Hippocampal formation (tissue), 2 donors: ENCODE measurements around the gene JDP2.
"Not testable (repeated sequence)": the region's sequence is repeated elsewhere in the genome, so short reads cannot be mapped to it uniquely, and the experiment has no call there.

ENCODE experiments used
- DNase-seq, 2 donors: peaks; one replicate each; lab custom pipeline; 2025; lab: John Stamatoyannopoulos, UW

JDP2 gene, protein sequence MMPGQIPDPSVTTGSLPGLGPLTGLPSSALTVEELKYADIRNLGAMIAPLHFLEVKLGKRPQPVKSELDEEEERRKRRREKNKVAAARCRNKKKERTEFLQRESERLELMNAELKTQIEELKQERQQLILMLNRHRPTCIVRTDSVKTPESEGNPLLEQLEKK

DNA sequence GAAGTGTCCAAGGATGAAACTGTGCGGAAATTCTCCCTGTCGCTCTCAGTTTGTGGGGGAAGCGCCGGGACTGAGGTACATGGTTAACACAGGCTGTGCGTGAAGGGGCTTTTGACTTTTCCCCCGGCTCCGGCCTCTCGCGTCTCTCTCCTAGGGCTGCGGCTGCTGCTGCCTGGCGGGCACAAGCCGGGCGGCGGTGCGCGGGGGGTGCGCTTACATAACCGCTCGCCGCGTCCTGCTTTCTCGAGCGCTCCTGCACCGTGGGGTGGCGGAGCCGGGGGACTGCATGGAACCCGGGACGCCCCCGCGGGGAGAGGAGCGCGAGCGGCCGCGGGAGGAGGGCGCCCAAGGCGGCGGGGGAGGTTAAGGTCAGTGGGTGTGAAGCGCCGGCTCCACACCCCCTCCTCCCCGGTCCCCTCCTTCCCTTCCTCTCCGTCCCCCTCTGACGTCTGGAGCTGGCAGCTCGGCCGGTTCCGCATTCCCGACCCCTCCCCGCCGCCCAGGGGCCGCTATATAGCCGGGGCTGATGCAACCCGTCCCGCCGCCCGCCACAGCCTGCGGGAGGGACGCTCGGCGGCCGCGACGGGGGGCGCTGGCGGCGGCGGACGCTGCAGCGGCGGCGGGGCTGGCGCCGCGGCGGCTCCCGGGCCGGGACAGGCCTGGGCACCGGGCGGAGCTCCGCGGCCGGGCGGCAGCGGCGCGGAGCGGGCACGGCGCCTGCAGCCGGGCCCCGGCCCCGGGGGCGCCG is at the start of gene JDP2:
TSS of gene JDP2 (plus strand) at position 541 of the 748 bp plus-strand sequence. CDS start 9,899 bp downstream, outside the sequence.
- DNase-seq = peak; percentile 63 to 76

DNA sequence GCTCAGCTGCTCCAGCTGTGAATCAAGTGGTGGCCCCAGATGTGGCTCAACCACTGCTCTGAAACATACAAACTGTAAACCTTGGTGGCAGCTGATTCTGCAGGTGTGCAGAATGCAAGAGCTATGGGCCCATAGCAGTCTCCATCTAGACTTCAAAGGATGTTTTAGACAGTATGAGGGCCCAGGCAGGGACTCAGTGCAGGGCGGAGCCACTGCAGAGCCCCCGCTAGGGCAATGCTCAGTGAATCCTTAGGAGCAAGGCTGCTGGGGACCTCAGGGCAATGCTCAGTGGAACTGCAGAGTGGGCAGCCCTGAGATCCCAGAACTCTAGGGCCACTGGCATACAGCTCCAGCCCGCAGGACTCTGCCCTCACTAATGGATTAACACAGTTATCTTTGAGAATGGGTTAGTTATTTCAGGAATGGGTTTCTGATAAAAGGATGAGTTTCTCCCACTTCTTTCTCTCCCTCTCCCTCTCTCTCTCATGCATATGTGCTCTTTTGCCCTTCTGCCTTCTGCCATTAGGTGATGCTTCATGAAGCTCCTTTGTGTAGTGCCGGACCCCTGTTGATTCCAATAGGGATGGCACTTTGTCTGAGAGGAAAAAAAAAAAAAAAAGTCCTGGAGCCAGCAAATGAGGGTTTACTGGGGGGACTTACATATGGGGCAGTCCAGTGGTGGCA is 48.4 kb upstream of the JDP2 start:
- no peak for DNase-seq

DNA sequence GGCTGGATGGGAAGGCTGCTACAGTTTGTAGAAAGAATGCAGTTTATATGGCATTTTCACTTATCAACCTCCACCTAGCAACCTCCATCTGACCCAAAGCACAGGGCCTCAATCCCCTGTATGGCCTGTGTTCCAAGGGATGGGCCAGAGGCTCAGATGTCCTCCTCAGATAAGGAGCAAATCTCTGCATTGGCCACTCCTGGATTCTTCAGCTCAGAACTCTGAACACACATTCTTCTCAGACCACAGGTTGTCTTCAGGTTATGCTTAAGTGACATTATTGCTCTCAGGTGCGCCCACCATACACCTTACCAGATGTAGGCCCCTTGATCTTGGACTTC is 47.9 kb upstream of the JDP2 start:
- no peak for DNase-seq

DNA sequence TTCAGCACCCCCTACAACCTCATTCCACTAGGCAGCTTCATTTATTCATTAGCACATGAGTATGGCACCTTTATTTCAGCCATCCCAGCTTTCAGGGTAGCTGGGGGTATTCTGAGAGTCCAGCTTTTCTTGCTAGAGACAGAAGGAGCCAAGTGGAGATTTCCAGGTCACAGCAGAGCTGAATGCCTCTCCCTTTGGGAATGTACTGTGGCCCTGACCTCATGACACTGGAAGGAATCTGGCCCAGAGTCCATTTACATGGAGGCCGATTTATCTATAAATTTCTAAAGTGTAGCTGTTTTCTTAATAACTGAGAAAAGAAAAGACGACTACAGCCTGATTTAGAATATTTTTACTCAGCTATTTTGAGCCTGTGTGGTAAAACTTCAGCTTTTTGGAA is 47.2 kb upstream of the JDP2 start:
- no peak for DNase-seq

DNA sequence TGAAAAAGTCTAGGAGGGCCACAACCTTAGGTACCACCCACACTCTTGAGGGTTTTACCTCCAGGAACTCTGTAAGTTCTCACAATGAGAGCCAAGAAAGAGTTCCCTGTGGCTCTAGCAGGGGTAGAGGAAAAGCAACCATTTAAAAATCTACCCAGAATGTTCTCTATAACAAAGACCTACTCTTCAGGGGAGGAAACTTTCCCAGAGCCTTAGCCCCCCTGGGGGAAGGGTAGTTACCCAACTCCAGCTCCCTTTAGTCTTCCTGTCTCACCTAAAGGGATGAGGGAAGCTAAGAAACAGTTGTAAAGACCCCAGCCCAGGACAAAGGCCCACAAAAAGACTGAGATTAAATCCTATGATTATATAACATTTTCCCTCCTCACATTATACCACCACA is 46.2 kb upstream of the JDP2 start:
- no peak for DNase-seq

DNA sequence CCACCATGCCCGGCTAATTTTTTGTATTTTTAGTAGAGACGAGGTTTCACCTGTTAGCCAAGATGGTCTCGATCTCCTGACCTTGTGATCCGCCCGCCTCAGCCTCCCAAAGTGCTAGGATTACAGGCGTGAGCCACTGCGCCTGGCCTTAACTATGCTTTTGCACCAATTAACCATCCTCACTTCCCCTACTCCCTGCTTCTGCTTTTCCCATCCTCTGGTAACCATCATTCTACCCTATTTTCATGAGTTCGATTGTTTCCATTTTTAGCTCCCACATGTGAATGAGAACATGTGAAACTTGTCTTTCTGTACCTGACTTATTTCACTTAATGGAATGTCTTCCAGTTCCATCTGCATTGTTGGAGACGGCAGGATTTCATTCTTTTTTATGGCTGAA is 44.6 kb upstream of the JDP2 start:
- DNase-seq = not testable (repeated sequence)

DNA sequence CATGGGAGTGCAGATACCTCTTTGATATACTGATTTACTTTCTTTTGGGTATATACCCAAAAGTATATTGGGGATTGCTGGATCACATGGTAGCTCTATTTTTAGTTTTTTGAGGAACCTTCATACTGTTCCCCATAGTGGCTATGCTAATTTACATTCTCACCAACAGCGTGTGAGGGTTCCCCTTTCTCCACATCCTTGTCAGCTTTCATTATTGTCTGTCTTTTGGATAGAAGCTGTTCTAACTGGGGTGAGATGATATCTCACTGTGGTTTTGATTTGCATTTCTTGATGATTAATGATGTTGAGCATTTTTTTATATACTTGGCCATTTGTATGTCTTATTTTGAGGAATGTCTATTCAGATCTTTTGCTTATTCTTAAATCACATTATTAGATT is 44.1 kb upstream of the JDP2 start:
- no peak for DNase-seq

DNA sequence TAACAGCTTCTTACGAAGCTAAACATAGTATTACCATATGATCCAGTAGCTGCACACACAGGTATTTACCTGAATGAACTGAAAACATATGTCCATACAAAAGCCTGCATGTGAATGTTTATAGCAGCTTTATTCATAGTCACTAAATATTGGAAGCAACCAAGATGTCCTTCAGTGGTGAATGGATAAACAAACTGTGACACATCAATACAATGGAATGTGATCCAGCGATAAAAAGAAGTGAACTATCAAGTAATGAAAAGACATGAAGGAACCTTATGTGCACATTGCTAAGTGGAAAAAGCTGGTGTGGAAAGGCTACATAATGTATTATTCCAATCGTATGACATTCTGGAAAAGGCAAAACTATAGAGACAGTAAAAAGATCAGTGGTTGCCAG is 38.1 kb upstream of the JDP2 start:
- DNase-seq = no peak

DNA sequence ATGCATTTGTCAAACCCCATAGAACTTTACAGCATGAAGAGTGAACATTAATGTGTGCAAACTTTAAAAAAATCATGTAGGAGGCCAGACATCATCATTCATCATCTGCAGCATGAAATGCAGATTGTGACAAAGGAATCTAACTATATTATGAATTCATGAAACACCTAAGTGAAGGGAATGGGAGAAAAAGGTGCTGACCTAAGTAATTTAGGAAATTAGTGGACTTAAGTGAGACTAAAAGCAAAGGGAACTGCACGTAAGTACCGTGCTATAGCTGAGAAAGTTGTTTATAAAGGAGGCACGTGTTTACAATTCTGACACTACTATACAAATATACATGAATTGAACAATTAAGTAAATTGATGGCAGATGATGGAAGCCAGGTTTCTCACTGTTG is 37.6 kb upstream of the JDP2 start:
- no peak for DNase-seq

DNA sequence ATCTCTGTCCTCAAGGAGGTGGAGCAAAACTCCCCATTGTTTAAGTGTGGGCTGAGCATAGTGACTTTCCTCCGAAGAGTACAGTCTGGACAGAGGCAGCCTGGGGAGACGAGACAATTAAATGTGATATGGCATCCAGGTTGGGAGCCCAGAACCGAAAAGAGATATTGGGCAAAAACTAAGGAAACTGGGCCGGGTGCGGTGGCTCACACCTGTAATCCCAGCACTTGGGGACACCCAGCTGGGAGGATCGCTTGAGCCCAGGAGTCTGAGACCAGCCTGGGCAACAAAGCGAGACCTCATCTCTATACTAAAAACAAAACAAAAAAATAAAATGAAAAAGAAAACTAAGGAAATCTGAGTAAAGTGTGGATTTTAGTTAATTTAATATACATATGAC is 35.9 kb upstream of the JDP2 start:
- DNase-seq = no peak

DNA sequence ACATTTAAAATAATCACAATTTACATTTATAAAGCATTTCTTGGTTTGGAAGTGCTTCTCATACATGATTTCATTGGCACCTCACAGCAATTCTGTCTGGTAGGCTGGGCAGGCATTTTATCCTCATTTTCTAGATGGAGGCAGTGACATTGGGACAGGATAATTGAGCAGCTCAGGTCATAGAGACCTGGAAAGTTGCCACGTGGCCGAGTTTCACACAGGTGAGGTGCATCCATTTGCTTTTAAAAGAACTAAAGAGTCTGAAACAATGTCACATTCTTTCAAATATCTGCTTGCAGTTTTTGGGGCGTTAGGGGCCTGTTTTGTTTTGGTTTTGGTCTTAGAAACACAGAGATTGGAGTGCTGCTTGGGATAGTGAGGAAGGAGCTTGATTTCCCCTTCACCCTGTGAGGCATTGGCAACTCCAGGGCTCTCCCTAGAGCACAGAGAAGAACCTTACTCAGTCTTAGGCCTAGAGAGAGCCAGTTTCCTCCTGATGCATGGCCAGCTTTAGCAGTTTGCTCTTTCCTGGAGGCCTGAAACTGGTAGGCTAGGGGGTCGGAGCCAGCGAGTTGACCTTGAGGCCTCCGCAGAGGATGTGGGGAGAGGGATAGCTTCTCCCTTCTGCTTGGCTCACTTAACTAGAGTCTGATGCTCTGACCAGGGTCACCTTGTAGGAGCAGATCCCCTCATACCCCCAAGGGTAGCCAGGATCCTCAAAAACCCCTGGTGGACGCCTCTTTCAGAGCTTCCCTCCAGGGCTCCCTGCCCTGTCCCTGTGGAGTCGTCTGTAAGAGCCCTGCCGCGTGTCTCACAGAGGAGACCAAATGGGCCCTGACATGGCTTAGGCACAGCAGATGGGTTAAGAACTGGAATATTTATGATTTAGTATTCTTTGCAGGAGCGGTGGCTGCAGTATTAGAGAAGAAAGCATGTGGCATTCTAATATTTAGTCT is 34.9 kb upstream of the JDP2 start:
- DNase-seq = no peak

DNA sequence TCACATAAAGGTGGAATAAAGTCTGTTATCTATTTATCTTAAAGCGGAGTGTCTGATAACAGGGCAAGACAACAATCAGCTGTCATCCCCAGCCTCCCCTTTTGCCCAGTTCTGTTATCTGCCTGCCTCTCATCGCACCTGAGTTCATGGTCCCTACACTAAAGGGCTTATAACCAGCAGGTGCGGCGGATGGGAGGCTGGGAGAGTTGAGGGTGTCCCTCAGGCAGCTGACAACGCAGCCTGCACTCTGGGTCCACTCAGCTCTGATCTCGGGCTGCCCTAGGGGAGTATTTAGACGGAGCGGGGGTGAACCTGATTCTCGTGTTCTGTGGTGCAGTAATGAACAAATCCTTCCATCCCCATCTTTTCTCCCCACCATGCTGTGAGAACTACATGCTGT is 34.0 kb upstream of the JDP2 start:
- DNase-seq = no peak

DNA sequence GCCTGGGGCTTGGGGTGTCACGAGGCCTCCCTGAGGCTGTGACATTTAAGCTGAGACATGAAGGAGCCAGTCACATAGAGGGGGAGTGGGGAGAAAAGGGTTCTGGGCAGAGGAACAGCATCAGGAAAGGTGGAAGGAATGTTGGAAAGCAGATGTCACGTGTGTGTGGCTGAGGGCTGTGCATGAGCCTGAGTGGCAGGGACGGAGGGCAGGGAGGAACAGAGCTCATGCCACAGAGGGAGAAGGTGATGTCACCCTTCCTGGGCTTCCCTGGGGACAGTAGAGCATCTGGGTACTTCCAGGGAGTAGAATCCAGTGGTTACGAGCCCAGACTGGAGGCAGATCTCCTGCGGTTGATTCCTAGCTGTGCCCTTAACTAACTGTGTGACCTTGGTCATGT is 32.0 kb upstream of the JDP2 start:
- DNase-seq = no peak

DNA sequence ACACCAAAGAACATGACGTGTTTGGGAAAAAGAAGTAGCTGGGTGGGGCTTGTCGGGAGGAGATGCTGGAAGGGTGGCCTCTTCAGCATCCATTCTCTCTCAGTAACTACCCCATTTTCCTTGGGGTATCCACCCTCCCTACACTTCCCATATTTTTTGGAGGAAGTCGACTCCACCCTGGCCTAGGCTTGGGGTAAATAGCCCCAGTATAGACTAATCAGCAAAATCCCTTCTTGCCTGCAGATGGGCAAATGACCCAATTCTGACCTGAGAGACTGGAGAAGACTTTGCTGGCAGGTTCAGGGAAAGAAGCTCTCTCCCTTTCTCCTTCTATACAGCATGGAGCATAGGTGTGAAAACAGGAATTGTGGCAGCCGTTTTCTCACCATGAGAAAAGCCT is 28.5 kb upstream of the JDP2 start:
- no peak for DNase-seq

DNA sequence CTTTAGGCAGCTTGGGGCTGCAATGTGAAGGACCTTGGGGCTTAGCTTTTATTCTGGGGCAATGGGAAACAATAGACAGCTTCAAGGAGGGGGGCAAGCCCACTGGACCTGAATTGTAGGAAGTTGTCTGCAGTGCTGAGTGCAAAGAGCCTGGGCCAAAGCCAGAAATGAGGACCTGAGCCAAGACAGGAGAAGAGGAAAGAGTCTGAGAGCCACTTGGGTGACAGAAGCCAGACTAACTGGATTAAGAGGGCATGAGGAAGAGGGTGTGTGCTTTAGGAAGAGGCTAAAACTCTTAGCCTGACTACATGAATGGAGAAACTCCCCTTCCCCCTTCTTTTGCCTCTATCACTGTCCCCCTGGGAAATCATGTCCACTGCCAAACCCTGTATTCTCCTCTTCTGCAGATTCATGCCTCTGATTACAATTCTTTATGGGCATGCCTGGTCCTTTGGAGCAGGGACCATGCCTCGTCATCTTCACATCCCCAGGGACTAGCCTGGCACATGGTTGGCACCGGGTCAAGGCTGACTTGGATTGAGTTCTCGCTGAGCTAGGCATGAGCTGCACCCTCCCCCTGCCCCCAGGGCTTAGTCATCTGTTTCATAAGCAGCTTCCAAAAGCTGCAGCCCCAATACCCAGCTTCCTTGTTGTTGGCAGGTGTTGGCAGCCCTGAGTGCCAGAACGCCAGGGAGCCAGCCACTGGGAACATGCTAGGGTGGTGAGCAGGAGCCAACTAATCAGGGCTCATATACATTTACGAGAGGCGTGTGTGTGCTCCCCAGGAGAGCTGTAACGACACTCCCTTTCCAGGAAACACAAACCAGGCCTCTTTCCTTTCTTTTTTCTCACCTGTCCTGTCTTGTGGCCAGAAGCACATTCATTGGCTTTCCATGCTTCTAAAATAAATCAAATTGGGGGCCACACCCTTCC is 27.7 kb upstream of the JDP2 start:
- DNase-seq = peak; percentile 59 to 70

DNA sequence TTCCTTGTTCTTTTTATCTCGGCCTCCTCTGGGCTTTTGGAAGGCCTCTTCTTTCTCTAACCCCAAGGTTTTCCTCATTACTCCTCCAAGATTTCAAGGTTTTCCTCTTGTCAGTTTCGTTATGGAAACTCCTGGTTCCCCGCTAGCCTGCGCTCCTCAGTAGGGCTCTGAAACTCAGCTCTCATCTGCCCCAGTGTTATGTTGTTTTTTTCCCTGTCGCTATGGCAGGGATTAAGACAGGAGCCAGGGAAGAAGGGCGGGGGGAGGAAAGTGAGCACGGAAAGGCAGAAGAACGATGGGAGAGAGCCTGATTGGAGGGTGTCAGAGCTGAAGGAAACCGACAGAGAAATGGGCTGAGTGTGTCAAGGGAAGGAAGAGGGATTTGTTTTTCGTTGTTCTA is 26.5 kb upstream of the JDP2 start:
- no peak for DNase-seq

DNA sequence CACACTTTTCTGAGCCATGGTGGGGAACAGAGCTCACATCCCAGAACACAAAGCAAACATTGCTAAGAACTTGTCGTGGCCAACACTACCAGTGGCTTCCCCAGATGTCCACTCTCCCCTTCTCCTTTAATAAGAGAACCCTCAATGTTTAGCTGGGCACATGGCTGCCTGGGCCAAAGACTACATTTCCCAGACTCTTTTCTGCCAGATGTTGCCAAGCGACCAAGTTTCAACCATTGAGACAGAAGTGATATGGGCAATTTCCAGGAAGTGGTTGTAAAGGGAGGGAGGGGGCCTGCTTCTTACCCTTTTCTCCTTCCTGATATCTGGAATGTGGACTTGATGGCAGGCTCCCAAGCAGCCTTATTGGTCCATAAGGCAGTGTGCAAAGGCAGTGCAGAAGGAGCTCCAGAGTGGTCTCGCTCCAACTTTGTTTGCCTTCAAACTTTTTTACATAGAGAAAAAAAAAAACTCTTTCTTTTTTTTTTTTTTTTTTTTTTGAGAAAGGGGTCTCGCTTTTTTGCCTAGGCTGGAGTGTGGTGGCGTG is 24.9 kb upstream of the JDP2 start:
- DNase-seq = no peak

DNA sequence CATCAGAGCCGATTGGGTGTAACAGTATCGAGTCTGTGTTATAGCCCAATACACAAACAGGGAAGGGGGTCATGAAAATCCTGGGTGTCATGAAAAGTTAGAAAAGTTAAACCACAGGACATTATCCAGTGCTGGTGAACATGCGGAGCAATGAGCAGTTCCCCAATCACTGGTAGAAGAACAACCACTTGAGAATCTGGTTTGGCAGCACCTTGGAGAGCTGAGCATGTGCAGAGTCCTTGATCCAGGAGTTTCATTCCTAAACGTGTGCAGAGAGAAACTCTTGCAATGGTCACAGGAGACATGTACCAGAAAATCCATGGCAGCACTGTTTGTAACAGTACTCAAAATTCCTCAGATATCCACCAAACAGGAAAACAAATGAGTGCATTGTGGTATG is 23.0 kb upstream of the JDP2 start:
- DNase-seq = no peak

DNA sequence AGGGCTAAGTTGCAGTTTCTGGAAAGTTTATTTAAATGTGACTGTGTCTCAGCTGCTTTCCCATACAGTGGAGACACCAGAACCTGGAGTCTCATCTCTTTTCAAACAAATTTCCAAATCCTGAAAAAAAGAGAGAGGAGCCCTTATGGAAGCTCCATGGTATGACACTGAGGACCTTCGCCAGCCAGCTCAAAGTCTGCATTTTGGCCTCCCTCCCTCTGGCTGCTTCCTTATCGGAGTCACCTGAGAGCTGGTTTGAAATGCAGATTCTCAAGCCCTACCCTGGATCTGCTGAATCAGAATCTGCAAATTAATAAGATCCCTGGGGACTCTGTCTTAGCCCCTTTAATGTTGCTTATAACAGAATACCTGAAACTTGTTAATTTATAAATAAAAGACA is 21.7 kb upstream of the JDP2 start:
- DNase-seq = no peak

DNA sequence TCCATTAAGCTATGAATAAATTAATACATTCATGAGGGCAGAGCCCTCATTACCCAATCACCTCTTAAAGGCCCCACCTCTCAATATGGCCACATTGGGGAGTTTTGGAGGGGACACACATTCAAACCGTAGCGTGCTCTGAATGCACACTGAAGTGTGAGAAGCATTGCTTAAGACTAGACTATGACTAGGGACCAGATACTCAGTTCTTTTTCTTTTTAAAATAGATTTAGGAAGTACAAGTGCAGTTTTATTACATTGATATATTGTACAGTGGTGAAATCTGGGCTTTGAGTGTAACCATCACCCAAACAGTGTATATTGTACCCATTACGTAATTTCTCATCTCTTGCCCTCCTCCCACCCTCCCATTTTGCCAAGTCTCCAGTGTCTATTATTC is 21.0 kb upstream of the JDP2 start:
- no peak for DNase-seq
